ENCODE results near the gene CCSER1.

Gene CCSER1

GRCh38 chr4:90112715-90113114 is 14.5 kb upstream of the CCSER1 start:
- H2BK12ac ChIP-seq (ENCODE audit: low read length): no peak overlapping the region
- H3K9ac ChIP-seq (ENCODE audit: low read length): no peak overlapping the region
- H2BK5ac ChIP-seq (ENCODE audit: low read depth, low read length, poor library complexity): no peak overlapping the region
- H3K9me3 ChIP-seq (ENCODE audit: insufficient read depth, low read depth, low read length): no peaks in the 10 kb centered on the region
- no peak overlapping the region for H2AFZ ChIP-seq (ENCODE audit: insufficient read depth, low read length, poor library complexity)
- no peak for DNase-seq
- no peak overlapping the region for H2BK120ac ChIP-seq (ENCODE audit: insufficient read depth, low read length, poor library complexity)
- WGBS (ENCODE audit: extremely low coverage, insufficient coverage, insufficient read length): no CpG with 5 or more reads among the region's 2 CpGs
- H3K79me2 ChIP-seq (ENCODE audit: control insufficient read depth, insufficient read depth, low read length, poor library complexity): no peaks in the 10 kb centered on the region
- no peaks in the 10 kb centered on the region for H3K79me1 ChIP-seq (ENCODE audit: low read length)
- H3K4me3 ChIP-seq (ENCODE audit: low read depth, low read length): no peak overlapping the region
- no peak overlapping the region for H3K4ac ChIP-seq (ENCODE audit: low read depth, low read length)
- no peak overlapping the region for H3K18ac ChIP-seq (ENCODE audit: low read length)
- H3K4me1 ChIP-seq (ENCODE audit: control insufficient read depth in 1 of 2, insufficient read depth in 2 of 2, low read length in 2 of 2): no peaks in the 10 kb centered on the region
- no peak overlapping the region for H3K4me2 ChIP-seq (ENCODE audit: low read length)
- H3K23ac ChIP-seq (ENCODE audit: low read length): no peak overlapping the region
- no peaks in the 10 kb centered on the region for H3K36me3 ChIP-seq (ENCODE audit: control insufficient read depth in 1 of 2, insufficient read depth in 2 of 2, low read length in 2 of 2)
- H4K8ac ChIP-seq (ENCODE audit: low read depth, low read length): no peak overlapping the region
- H3K27me3 ChIP-seq (ENCODE audit: insufficient read depth, low read length): no peaks in the 10 kb centered on the region
- no peak overlapping the region for H3K27ac ChIP-seq (ENCODE audit: low read depth, low read length)
- H3K14ac ChIP-seq (ENCODE audit: low read length): no peak overlapping the region
- no peak overlapping the region for H4K91ac ChIP-seq (ENCODE audit: low read depth, low read length)
- H4K12ac ChIP-seq (ENCODE audit: low read depth, low read length): no peak overlapping the region
- H2AK5ac ChIP-seq (ENCODE audit: low read length): no peak overlapping the region

- no peaks in the 10 kb centered on the region for H3K4me1 ChIP-seq (ENCODE audit: control insufficient read depth in 1 of 2, insufficient read depth in 2 of 2, low read length in 2 of 2)
- H3K79me1 ChIP-seq (ENCODE audit: low read length): no peaks in the 10 kb centered on the region
- no peak overlapping the region for H4K8ac ChIP-seq (ENCODE audit: low read depth, low read length)
- no peak for DNase-seq
- no peak overlapping the region for H4K91ac ChIP-seq (ENCODE audit: low read depth, low read length)
- H4K12ac ChIP-seq (ENCODE audit: low read depth, low read length): no peak overlapping the region
- H3K14ac ChIP-seq (ENCODE audit: low read length): no peak overlapping the region
- no CpG with 5 or more reads among the region's 2 CpGs for WGBS (ENCODE audit: extremely low coverage, insufficient coverage, insufficient read length)
- no peak overlapping the region for H2AK5ac ChIP-seq (ENCODE audit: low read length)
- no peaks in the 10 kb centered on the region for H3K36me3 ChIP-seq (ENCODE audit: control insufficient read depth in 1 of 2, insufficient read depth in 2 of 2, low read length in 2 of 2)
- H3K4me2 ChIP-seq (ENCODE audit: low read length): no peak overlapping the region
- H3K27ac ChIP-seq (ENCODE audit: low read depth, low read length): no peak overlapping the region
- no peak overlapping the region for H3K4ac ChIP-seq (ENCODE audit: low read depth, low read length)
- no peak overlapping the region for H3K9ac ChIP-seq (ENCODE audit: low read length)
- H2BK12ac ChIP-seq (ENCODE audit: low read length): no peak overlapping the region
- no peak overlapping the region for H2BK5ac ChIP-seq (ENCODE audit: low read depth, low read length, poor library complexity)
- H3K27me3 ChIP-seq (ENCODE audit: insufficient read depth, low read length): no peaks in the 10 kb centered on the region
- no peaks in the 10 kb centered on the region for H3K79me2 ChIP-seq (ENCODE audit: control insufficient read depth, insufficient read depth, low read length, poor library complexity)
- H3K18ac ChIP-seq (ENCODE audit: low read length): no peak overlapping the region
- no peak overlapping the region for H2BK120ac ChIP-seq (ENCODE audit: insufficient read depth, low read length, poor library complexity)
- H3K23ac ChIP-seq (ENCODE audit: low read length): no peak overlapping the region
- H3K4me3 ChIP-seq (ENCODE audit: low read depth, low read length): no peak overlapping the region
- no peak overlapping the region for H2AFZ ChIP-seq (ENCODE audit: insufficient read depth, low read length, poor library complexity)
- H3K9me3 ChIP-seq (ENCODE audit: insufficient read depth, low read depth, low read length): no peaks in the 10 kb centered on the region
Observed at GRCh38 chr4:90113881-90114457, 13.2 kb upstream of the CCSER1 start.

GRCh38 chr4:90118527-90119195 is 8.5 kb upstream of the CCSER1 start:
- Histone ChIP-seq H2BK12ac (ENCODE audit: low read length) (no peak overlapping the region), H3K27ac (ENCODE audit: low read depth, low read length) (no peak overlapping the region), H3K36me3 (ENCODE audit: control insufficient read depth in 1 of 2, insufficient read depth in 2 of 2, low read length in 2 of 2) (no peaks in the 10 kb centered on the region), H3K79me2 (ENCODE audit: control insufficient read depth, insufficient read depth, low read length, poor library complexity) (no peaks in the 10 kb centered on the region), H3K18ac (ENCODE audit: low read length) (no peak overlapping the region), H3K4me3 (ENCODE audit: low read depth, low read length) (no peak overlapping the region), H2AFZ (ENCODE audit: insufficient read depth, low read length, poor library complexity) (no peak overlapping the region), H3K4me2 (ENCODE audit: low read length) (no peak overlapping the region), H4K91ac (ENCODE audit: low read depth, low read length) (no peak overlapping the region), H3K27me3 (ENCODE audit: insufficient read depth, low read length) (no peaks in the 10 kb centered on the region), H4K12ac (ENCODE audit: low read depth, low read length) (no peak overlapping the region), H3K4ac (ENCODE audit: low read depth, low read length) (no peak overlapping the region), H2BK120ac (ENCODE audit: insufficient read depth, low read length, poor library complexity) (no peak overlapping the region), H4K8ac (ENCODE audit: low read depth, low read length) (no peak overlapping the region), H3K4me1 (ENCODE audit: control insufficient read depth in 1 of 2, insufficient read depth in 2 of 2, low read length in 2 of 2) (no peaks in the 10 kb centered on the region), H2AK5ac (ENCODE audit: low read length) (no peak overlapping the region), H3K9ac (ENCODE audit: low read length) (no peak overlapping the region), H3K9me3 (ENCODE audit: insufficient read depth, low read depth, low read length) (no peaks in the 10 kb centered on the region), H3K23ac (ENCODE audit: low read length) (peak overlapping the region; percentile 92), H3K79me1 (ENCODE audit: low read length) (no peaks in the 10 kb centered on the region), H2BK5ac (ENCODE audit: low read depth, low read length, poor library complexity) (no peak overlapping the region), H3K14ac (ENCODE audit: low read length) (no peak overlapping the region)
- no CpG with 5 or more reads among the region's 4 CpGs for WGBS (ENCODE audit: extremely low coverage, insufficient coverage, insufficient read length)
- DNase-seq: no peak

GRCh38 chr4:90120037-90120436 is 7.2 kb upstream of the CCSER1 start:
- no peak overlapping the region for H2BK5ac ChIP-seq (ENCODE audit: low read depth, low read length, poor library complexity)
- H3K27ac ChIP-seq (ENCODE audit: low read depth, low read length): no peak overlapping the region
- H2AFZ ChIP-seq (ENCODE audit: insufficient read depth, low read length, poor library complexity): no peak overlapping the region
- no peak overlapping the region for H3K4ac ChIP-seq (ENCODE audit: low read depth, low read length)
- no peak overlapping the region for H4K91ac ChIP-seq (ENCODE audit: low read depth, low read length)
- no peak overlapping the region for H3K18ac ChIP-seq (ENCODE audit: low read length)
- no peaks in the 10 kb centered on the region for H3K27me3 ChIP-seq (ENCODE audit: insufficient read depth, low read length)
- no peak overlapping the region for H4K12ac ChIP-seq (ENCODE audit: low read depth, low read length)
- no peaks in the 10 kb centered on the region for H3K9me3 ChIP-seq (ENCODE audit: insufficient read depth, low read depth, low read length)
- no peak overlapping the region for H2BK12ac ChIP-seq (ENCODE audit: low read length)
- no peak overlapping the region for H3K9ac ChIP-seq (ENCODE audit: low read length)
- no peak overlapping the region for H2BK120ac ChIP-seq (ENCODE audit: insufficient read depth, low read length, poor library complexity)
- H3K23ac ChIP-seq (ENCODE audit: low read length): no peak overlapping the region
- H3K79me2 ChIP-seq (ENCODE audit: control insufficient read depth, insufficient read depth, low read length, poor library complexity): no peaks in the 10 kb centered on the region
- no peaks in the 10 kb centered on the region for H3K79me1 ChIP-seq (ENCODE audit: low read length)
- H2AK5ac ChIP-seq (ENCODE audit: low read length): no peak overlapping the region
- H3K14ac ChIP-seq (ENCODE audit: low read length): no peak overlapping the region
- no peak overlapping the region for H3K4me2 ChIP-seq (ENCODE audit: low read length)
- H3K4me3 ChIP-seq (ENCODE audit: low read depth, low read length): no peak overlapping the region
- no peak overlapping the region for H4K8ac ChIP-seq (ENCODE audit: low read depth, low read length)
- no peaks in the 10 kb centered on the region for H3K36me3 ChIP-seq (ENCODE audit: control insufficient read depth in 1 of 2, insufficient read depth in 2 of 2, low read length in 2 of 2)
- no peaks in the 10 kb centered on the region for H3K4me1 ChIP-seq (ENCODE audit: control insufficient read depth in 1 of 2, insufficient read depth in 2 of 2, low read length in 2 of 2)
- DNase-seq: peak in 1 of 2 donors; percentile 19

Measured in trophoblast cell (in vitro differentiated cells and primary cell).